A549 (cell line): ENCODE results near the gene C1QTNF9. TPM values are rescaled to one million over a fixed set of nuclear protein-coding genes. Genes with fewer than 3 reads are reported as not detected.
"Not testable (repeated sequence)": the region's sequence is repeated elsewhere in the genome, so short reads cannot be mapped to it uniquely, and the experiment has no call there.

ENCODE experiments used
- ATAC-seq, 2 experiments: fragments of 200-7000 bp in 1 of 2; fragments of >200 bp in 1 of 2; cut with Nextera tagmentation in 1 of 2; cut with Tn5 transposase in 1 of 2; 3 replicates each; pipeline versions ENCODE4 v1.8.0 to v1.9.1; 2018 to 2020; ENCODE audit warnings: mild to moderate bottlenecking in 1 of 2, moderate library complexity in 1 of 2
- CTCF ChIA-PET: fragments of 300-600 bp; sonication (Branson Sonifier 250); formaldehyde crosslinking; extraction: SDS; loops from one replicate; lab custom pipeline; 2021; ENCODE audit warnings: antibody characterized with exemption, inconsistent platforms; lab: Yijun Ruan, JAX
- POLR2A ChIA-PET: fragments of 350-600 bp; formaldehyde crosslinking; extraction: SDS; loops from one replicate; lab custom pipeline; 2021; ENCODE audit warnings: antibody characterized with exemption, inconsistent platforms; lab: Yijun Ruan, JAX
- DNase-seq, 2 experiments: peaks; one replicate each; pipeline versions ENCODE4 v3.0.0 to v3.0.0-alpha.2; 2011 to 2016; ENCODE audit warnings: low read depth in 1 of 2, low spot score in 1 of 2
- FAIRE-seq: peaks from 2 replicates; lab custom pipeline; 2011; peaks lifted over from hg19 to GRCh38; lab: Jason Lieb, UNC
- H3K27ac ChIP-seq, 2 experiments: fragments of >200 bp; sonication (Bioruptor Twin); formaldehyde crosslinking; 3 replicates each; pipeline ENCODE4 v1.5.1; 2016 to 2017
- H3K4me1 ChIP-seq: fragments of >200 bp; sonication (Bioruptor Twin); formaldehyde crosslinking; 3 replicates; pipeline ENCODE4 v1.6.1; 2016
- H3K4me2 ChIP-seq: fragments of >200 bp; sonication (Bioruptor Twin); formaldehyde crosslinking; 3 replicates; pipeline ENCODE4 v1.6.1; 2016
- H3K4me3 ChIP-seq: fragments of >200 bp; sonication (Bioruptor Twin); formaldehyde crosslinking; 3 replicates; pipeline ENCODE4 v1.5.1; 2016
- H3K9me3 ChIP-seq: fragments of >200 bp; sonication (Bioruptor Twin); formaldehyde crosslinking; 3 replicates; pipeline ENCODE4 v1.6.1; 2016
- CBX8 ChIP-seq: fragments of 200-600 bp; sonication (generic); IDR thresholded peaks from 2 replicates; pipeline ENCODE4 v1.6.1; 2016
- CHD2 ChIP-seq: fragments of 150-350 bp; IDR thresholded peaks from 2 replicates; pipeline ENCODE4 v1.6.1; 2014; ENCODE audit warnings: low read length; ENCODE audit not compliant: partially characterized antibody
- ESRRA ChIP-seq: fragments of 150-350 bp; IDR thresholded peaks from 2 replicates; pipeline ENCODE4 v1.6.1; 2014; ENCODE audit warnings: mild to moderate bottlenecking, low read length, borderline replicate concordance
- HDAC2 ChIP-seq: fragments of 200-600 bp; sonication (generic); IDR thresholded peaks from 2 replicates; pipeline ENCODE4 v1.6.1; 2016
- HEYL ChIP-seq: fragments of 250-450 bp; sonication (Bioruptor Pico); IDR thresholded peaks from 2 replicates; pipeline ENCODE4 v1.8.0; 2021; ENCODE audit warnings: mild to moderate bottlenecking, moderate library complexity
- HOXB13 ChIP-seq: fragments of 250-450 bp; sonication (Bioruptor Pico); IDR thresholded peaks from 2 replicates; pipeline ENCODE4 v1.5.0; 2020; ENCODE audit warnings: low read depth, mild to moderate bottlenecking, moderate library complexity
- JUN ChIP-seq, 2 experiments: fragments of >200 bp; sonication (Bioruptor Twin); formaldehyde crosslinking; IDR thresholded peaks; 2 replicates in 1 of 2; 3 replicates in 1 of 2; pipeline ENCODE4 v1.6.1; 2016 to 2017
- KDM1A ChIP-seq: fragments of 200-600 bp; sonication (generic); IDR thresholded peaks from 2 replicates; pipeline ENCODE4 v1.6.1; 2016; ENCODE audit warnings: low read depth, mild to moderate bottlenecking
- KDM5A ChIP-seq: fragments of 200-600 bp; sonication (generic); IDR thresholded peaks from 2 replicates; pipeline ENCODE4 v1.6.1; 2016; ENCODE audit warnings: antibody characterized with exemption, mild to moderate bottlenecking
- MAZ ChIP-seq: fragments of 150-350 bp; IDR thresholded peaks from 2 replicates; pipeline ENCODE4 v1.6.1; 2014; ENCODE audit warnings: antibody characterized with exemption, low read depth, low read length, borderline replicate concordance
- NPAS2 ChIP-seq: fragments of 250-450 bp; sonication (Bioruptor Pico); IDR thresholded peaks from 2 replicates; pipeline ENCODE4 v1.8.0; 2022; ENCODE audit warnings: mild to moderate bottlenecking, moderate library complexity, borderline replicate concordance
- PHF8 ChIP-seq: fragments of 200-600 bp; sonication (generic); IDR thresholded peaks from 2 replicates; pipeline ENCODE4 v1.6.1; 2016; ENCODE audit warnings: low read depth, mild to moderate bottlenecking, antibody characterized with exemption, moderate library complexity, borderline replicate concordance
- RCOR1 ChIP-seq: fragments of 150-350 bp; IDR thresholded peaks from 2 replicates; pipeline ENCODE4 v1.6.1; 2014; ENCODE audit warnings: antibody characterized with exemption, low read length, low read depth
- RFX5 ChIP-seq: fragments of 450-650 bp; IDR thresholded peaks from 2 replicates; pipeline ENCODE4 v1.7.1; 2014; ENCODE audit warnings: antibody characterized with exemption, mild to moderate bottlenecking, moderate library complexity
- RNF2 ChIP-seq: fragments of 200-600 bp; sonication (generic); IDR thresholded peaks from 2 replicates; pipeline ENCODE4 v1.6.1; 2016; ENCODE audit warnings: low read depth, mild to moderate bottlenecking, antibody characterized with exemption, moderate library complexity, borderline replicate concordance
- SREBF2 ChIP-seq: fragments of 450-650 bp; IDR thresholded peaks from 2 replicates; pipeline ENCODE4 v1.6.1; 2014; ENCODE audit warnings: mild to moderate bottlenecking, moderate library complexity
- TP53 ChIP-seq: fragments of 250-450 bp; sonication (Bioruptor Pico); IDR thresholded peaks from 2 replicates; pipeline ENCODE4 v1.5.0; 2021; ENCODE audit warnings: mild to moderate bottlenecking, moderate library complexity
- ZFP36 ChIP-seq: fragments of 450-650 bp; IDR thresholded peaks from 2 replicates; pipeline ENCODE4 v1.6.1; 2014; ENCODE audit warnings: borderline replicate concordance; ENCODE audit not compliant: partially characterized antibody
- WGBS: methylation state at CpG from one replicate; pipeline ENCODE4 v1.1.6; 2017; ENCODE audit errors: missing lambda C conversion rate; 5-methylcytosine and 5-hydroxymethylcytosine counted together
- polyA plus RNA-seq, 4 experiments: library from polyadenylated mRNA; depleted of rRNA in 3 of 4; stranded (reverse); fragments of >200 nt; fragmentation: RNase III in 1 of 4; extraction: RNeasy Plus Mini Kit Qiagen cat#74134 plus additional on column Dnase treatment in 1 of 4; gene quantifications; 2 replicates in 3 of 4; 3 replicates in 1 of 4; pipeline ENCODE4 v1.2.3, GENCODE V29; 2011 to 2017
- TF ChIP-seq, protein P1 (sequence below): IDR thresholded peaks from 2 replicates; pipeline ENCODE4 v1.6.1; 2012
- TF ChIP-seq, protein P2 (sequence below): IDR thresholded peaks from 2 replicates; pipeline ENCODE4 v1.6.1; 2012; ENCODE audit warnings: low read depth, borderline replicate concordance
- TF ChIP-seq, protein P3 (sequence below): fragments of >200 bp; sonication (Bioruptor Twin); formaldehyde crosslinking; IDR thresholded peaks from 3 replicates; pipeline ENCODE4 v1.6.1; 2016
- TF ChIP-seq, protein P4 (sequence below): fragments of 250-450 bp; sonication (Bioruptor Pico); IDR thresholded peaks from 2 replicates; pipeline ENCODE4 v1.5.0; 2020; ENCODE audit warnings: low read depth, mild to moderate bottlenecking, moderate library complexity
- TF ChIP-seq, protein P5 (sequence below): fragments of 200-600 bp; sonication (generic); IDR thresholded peaks from 2 replicates; pipeline ENCODE4 v1.6.1; 2016; ENCODE audit warnings: antibody characterized with exemption, mild to moderate bottlenecking, moderate library complexity
- TF ChIP-seq, protein P6 (sequence below): fragments of >200 bp; sonication (Bioruptor Twin); formaldehyde crosslinking; IDR thresholded peaks from 2 replicates; pipeline ENCODE4 v1.6.1; 2016

Gene C1QTNF9
- polyA plus RNA-seq, 2 of the 4 experiments (the other 2 are of a cell fraction) = not detected

DNA sequence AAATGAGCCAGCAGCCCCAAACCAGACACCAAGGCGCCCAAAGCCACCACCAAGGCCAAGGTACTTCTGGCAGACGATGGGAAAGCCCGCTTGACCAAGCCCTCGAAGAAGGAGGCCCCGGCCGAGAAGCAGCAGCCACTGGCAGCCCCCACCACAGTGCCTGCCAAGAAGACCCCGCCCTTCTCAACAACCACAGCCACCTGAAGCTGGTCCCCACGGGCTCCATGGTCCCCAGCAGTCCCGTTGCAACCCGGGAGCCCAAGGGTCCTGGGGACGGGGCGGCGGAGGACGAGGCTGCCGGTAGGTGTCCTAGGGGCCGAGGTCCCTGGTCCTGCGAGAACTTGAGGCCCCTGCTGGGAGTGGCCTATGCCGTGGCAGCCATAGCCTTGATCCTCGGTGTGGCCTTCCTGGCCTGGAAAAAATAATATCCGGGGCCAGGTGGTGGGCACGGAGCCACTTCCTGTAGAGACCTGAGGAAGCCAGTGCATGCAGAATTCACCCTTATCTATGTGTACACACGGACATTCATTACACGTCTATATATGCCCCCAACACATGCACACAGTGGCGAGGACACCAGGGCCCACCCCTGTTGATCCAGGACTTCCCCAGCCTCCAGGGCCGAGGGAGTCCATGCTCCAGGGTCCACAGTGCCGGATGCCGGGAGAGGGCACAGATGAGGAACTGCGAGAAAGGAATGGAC lies 13.8 kb downstream of the C1QTNF9 start:
- no peak overlapping the region for H3K27ac ChIP-seq
- no peak overlapping the region for H3K4me2 ChIP-seq
- 73% methylated on average over 8 of the region's 28 CpGs for WGBS
- DNase-seq (no peak), ATAC-seq (no peak), FAIRE-seq (no peak)
- no peak overlapping the region for H3K4me3 ChIP-seq
- no peaks in the 10 kb centered on the region for H3K9me3 ChIP-seq
- ChIA-PET CTCF (interaction anchor here (1.0 to 1.5 kb wide), 2 partner anchors 14 to 15 kb away, joined by 3 read pairs; no protein-coding TSS in a partner anchor), POLR2A (no interaction called here)
- no peak for TF ChIP-seq HEYL
- TF ChIP-seq, protein P1, sequence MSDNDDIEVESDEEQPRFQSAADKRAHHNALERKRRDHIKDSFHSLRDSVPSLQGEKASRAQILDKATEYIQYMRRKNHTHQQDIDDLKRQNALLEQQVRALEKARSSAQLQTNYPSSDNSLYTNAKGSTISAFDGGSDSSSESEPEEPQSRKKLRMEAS = no peak
- TF ChIP-seq CHD2 = no peak
- TF ChIP-seq MAZ = no peak
- no peak for TF ChIP-seq KDM1A
- TF ChIP-seq, protein P2, sequence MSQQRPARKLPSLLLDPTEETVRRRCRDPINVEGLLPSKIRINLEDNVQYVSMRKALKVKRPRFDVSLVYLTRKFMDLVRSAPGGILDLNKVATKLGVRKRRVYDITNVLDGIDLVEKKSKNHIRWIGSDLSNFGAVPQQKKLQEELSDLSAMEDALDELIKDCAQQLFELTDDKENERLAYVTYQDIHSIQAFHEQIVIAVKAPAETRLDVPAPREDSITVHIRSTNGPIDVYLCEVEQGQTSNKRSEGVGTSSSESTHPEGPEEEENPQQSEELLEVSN = no peak
- H3K4me1 ChIP-seq = no peaks in the 10 kb centered on the region

DNA sequence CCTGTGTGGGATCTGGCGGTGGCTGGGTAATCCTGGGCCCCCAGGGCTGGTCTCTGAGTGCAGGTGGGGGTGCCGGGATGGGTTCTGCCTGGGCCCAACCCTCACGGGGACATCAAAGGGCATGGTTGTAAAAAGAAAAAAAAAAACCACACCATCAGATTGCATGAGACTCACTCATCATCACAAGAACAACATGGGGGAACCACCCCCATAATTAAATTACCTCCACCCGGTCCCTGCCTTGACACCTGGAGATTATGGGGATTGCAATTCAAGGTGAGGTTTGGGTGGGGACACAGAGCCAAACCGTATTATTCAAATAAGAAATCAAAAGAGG lies 14.3 kb downstream of the C1QTNF9 start:
- WGBS = 48% methylated on average over 5 of the region's 5 CpGs
- no peak overlapping the region for H3K4me3 ChIP-seq
- H3K4me1 ChIP-seq = no peaks in the 10 kb centered on the region
- no peak for TF ChIP-seq PHF8
- TF ChIP-seq, protein P3, sequence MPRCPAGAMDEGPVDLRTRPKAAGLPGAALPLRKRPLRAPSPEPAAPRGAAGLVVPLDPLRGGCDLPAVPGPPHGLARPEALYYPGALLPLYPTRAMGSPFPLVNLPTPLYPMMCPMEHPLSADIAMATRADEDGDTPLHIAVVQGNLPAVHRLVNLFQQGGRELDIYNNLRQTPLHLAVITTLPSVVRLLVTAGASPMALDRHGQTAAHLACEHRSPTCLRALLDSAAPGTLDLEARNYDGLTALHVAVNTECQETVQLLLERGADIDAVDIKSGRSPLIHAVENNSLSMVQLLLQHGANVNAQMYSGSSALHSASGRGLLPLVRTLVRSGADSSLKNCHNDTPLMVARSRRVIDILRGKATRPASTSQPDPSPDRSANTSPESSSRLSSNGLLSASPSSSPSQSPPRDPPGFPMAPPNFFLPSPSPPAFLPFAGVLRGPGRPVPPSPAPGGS = no peak
- no peak for TF ChIP-seq SREBF2
- no peak for TF ChIP-seq CBX8
- TF ChIP-seq TP53 = no peak
- TF ChIP-seq KDM5A = no peak
- no peak for TF ChIP-seq CHD2
- TF ChIP-seq HDAC2 = no peak
- no peak for TF ChIP-seq JUN (IDR thresholded peaks at IDR 0.05)
- TF ChIP-seq, protein P4, sequence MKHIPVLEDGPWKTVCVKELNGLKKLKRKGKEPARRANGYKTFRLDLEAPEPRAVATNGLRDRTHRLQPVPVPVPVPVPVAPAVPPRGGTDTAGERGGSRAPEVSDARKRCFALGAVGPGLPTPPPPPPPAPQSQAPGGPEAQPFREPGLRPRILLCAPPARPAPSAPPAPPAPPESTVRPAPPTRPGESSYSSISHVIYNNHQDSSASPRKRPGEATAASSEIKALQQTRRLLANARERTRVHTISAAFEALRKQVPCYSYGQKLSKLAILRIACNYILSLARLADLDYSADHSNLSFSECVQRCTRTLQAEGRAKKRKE (CRISPR knock-in tag) = no peak
- no peak for TF ChIP-seq KDM1A
- TF ChIP-seq HOXB13 = no peak
- ATAC-seq (no peak), FAIRE-seq (no peak), DNase-seq (no peak)
- ChIA-PET POLR2A (no interaction called here), CTCF (no interaction called here)
- H3K4me2 ChIP-seq = no peak overlapping the region
- H3K27ac ChIP-seq = no peak overlapping the region
- H3K9me3 ChIP-seq = no peaks in the 10 kb centered on the region

DNA sequence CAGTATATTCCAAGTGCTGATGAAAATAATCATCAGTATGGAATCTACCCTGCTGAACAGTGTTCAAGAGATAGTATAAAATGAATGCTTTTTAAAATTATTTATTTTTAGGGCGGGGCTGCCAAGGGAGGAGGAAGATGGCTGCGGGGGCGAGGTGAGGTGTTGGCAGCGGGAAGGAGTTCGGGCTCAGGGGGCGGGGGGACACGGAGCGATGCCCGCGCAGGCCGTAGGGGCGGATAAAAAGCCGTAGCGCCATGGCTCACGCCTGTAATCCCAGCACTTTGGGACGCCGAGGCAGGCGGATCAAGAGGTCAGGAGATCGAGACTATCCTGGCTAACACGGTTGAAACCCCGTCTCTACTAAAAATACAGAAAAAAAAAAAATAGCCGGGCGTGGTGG lies 18.2 kb downstream of the C1QTNF9 start:
- DNase-seq, H3K27ac ChIP-seq, ATAC-seq, H3K9me3 ChIP-seq, FAIRE-seq, CTCF ChIA-PET, H3K4me1 ChIP-seq, POLR2A ChIA-PET: not testable (repeated sequence)
- 76% methylated on average over 19 of the region's 23 CpGs for WGBS
- Histone ChIP-seq H3K4me2 (peak overlapping the region; percentile 51; the same call in 2 of the 3 replicates), H3K4me3 (peak overlapping the region; percentile 32; the same call in 2 of the 3 replicates)

DNA sequence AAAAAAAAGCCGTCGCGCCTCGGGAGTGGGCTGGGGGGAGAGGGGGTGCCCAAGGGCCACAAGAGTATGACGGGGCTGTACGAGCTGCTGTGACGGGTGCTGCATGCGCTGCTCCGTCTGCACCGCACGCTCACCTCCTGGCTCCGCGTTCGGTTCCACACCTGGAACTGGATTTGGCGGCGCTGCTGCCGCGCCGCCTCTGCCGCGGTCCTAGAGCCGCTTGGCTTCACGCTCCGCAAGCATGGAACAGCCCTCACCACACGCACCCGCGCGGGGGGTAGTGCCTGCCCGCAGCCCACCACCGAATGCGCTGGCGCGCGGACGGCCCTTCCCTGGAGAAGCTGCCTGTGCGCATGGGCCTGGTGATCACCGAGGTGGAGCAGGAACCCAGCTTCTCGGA lies 18.8 kb downstream of the C1QTNF9 start:
- ChIA-PET POLR2A (no interaction called here), CTCF (no interaction called here)
- peak in 1 of 2 experiments; percentile 53; a peak in 3 of 6 replicates for ATAC-seq
- FAIRE-seq = no peak
- H3K4me3 ChIP-seq = peak overlapping the region; percentile 32; the same call in 2 of the 3 replicates
- H3K4me1 ChIP-seq = no peaks in the 10 kb centered on the region
- no peaks in the 10 kb centered on the region for H3K9me3 ChIP-seq
- 38% methylated on average over 34 of the region's 38 CpGs for WGBS
- DNase-seq = no peak
- no peak overlapping the region for H3K27ac ChIP-seq
- H3K4me2 ChIP-seq = peak overlapping the region; percentile 51; the same call in 2 of the 3 replicates
- TF ChIP-seq CHD2 (no peak), RCOR1 (no peak), ESRRA (no peak), PHF8 (no peak), RNF2 (no peak), MAZ (no peak), NPAS2 (CRISPR knock-in tag) (no peak), HOXB13 (no peak), RFX5 (no peak), ZFP36 (no peak)
- TF ChIP-seq, protein P5, sequence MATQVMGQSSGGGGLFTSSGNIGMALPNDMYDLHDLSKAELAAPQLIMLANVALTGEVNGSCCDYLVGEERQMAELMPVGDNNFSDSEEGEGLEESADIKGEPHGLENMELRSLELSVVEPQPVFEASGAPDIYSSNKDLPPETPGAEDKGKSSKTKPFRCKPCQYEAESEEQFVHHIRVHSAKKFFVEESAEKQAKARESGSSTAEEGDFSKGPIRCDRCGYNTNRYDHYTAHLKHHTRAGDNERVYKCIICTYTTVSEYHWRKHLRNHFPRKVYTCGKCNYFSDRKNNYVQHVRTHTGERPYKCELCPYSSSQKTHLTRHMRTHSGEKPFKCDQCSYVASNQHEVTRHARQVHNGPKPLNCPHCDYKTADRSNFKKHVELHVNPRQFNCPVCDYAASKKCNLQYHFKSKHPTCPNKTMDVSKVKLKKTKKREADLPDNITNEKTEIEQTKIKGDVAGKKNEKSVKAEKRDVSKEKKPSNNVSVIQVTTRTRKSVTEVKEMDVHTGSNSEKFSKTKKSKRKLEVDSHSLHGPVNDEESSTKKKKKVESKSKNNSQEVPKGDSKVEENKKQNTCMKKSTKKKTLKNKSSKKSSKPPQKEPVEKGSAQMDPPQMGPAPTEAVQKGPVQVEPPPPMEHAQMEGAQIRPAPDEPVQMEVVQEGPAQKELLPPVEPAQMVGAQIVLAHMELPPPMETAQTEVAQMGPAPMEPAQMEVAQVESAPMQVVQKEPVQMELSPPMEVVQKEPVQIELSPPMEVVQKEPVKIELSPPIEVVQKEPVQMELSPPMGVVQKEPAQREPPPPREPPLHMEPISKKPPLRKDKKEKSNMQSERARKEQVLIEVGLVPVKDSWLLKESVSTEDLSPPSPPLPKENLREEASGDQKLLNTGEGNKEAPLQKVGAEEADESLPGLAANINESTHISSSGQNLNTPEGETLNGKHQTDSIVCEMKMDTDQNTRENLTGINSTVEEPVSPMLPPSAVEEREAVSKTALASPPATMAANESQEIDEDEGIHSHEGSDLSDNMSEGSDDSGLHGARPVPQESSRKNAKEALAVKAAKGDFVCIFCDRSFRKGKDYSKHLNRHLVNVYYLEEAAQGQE = no peak
- TF ChIP-seq, protein P6, sequence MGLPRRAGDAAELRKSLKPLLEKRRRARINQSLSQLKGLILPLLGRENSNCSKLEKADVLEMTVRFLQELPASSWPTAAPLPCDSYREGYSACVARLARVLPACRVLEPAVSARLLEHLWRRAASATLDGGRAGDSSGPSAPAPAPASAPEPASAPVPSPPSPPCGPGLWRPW = no peak
